IPS-18c (cell line): ENCODE results near the gene GALNT6.

ENCODE experiments used
- H3K4me3 ChIP-seq: 2 replicates; pipeline ENCODE4 v1.7.0; 2013; ENCODE audit warnings: low read depth, mild to moderate bottlenecking, low read length, moderate library complexity; ENCODE audit not compliant: insufficient read depth
- H3K9me3 ChIP-seq: one replicate; pipeline ENCODE4 v1.6.1; 2013; ENCODE audit warnings: mild to moderate bottlenecking, low read length, moderate library complexity; ENCODE audit not compliant: control insufficient read depth, insufficient read depth

Gene GALNT6

GRCh38 chr12:51413149-51413548, 21.9 kb upstream of the GALNT6 start:
- H3K9me3 ChIP-seq = peaks cover 2% of the 10 kb centered on the region
- H3K4me3 ChIP-seq = no peak overlapping the region

- peaks cover 2% of the 10 kb centered on the region for H3K9me3 ChIP-seq
Measured at GRCh38 chr12:51409846-51410245, 18.6 kb upstream of the GALNT6 start.

GRCh38 chr12:51407604-51408003, 16.4 kb upstream of the GALNT6 start:
- Histone ChIP-seq H3K9me3 (peaks cover 2% of the 10 kb centered on the region), H3K4me3 (no peak overlapping the region)

More at GRCh38 chr12:51409846-51410245, 18.6 kb upstream of the GALNT6 start:
- H3K4me3 ChIP-seq = no peak overlapping the region

DNA sequence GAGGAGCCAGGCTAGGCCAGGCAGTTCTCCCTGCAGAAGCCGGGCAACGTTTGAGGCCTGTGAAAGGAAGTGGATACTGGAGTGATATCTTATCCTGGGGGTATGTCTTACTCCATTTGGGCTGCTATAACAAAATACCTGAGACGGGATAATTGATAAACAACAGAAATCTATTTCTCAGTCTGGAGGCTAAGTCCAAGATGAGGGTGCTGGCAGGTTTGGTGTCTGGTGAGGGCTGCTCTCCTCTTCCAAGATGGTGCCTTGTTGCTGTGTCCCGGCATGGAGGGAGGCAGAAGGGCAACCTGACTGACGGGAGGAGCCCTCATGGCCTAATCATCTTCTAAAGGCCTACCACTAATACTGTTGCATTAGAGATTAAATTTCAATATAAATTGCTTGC, 15.7 kb upstream of the GALNT6 start:
- H3K4me3 ChIP-seq = no peak overlapping the region
- H3K9me3 ChIP-seq = peaks cover 2% of the 10 kb centered on the region

DNA sequence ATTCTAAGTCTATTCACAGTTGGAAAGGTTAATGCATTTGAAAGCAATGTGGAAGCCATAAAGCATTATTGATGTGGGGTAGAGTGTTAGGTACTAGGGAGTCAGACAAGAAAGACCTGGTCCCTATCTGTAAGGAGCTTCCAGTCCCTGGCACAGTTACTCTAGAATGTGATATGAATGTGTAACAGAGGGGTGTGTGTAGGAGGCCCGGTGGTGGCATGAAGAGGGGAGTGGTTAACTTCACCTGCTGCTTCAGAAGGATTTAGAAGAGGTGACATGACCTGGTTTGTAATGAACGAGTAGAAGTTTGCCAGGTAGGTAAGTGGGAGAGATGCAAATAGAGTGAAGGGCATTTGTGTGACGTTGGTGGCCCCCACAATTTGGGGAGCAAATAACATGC, 15.1 kb upstream of the GALNT6 start:
- H3K9me3 ChIP-seq = peaks cover 2% of the 10 kb centered on the region
- H3K4me3 ChIP-seq = no peak overlapping the region

GRCh38 chr12:51405801-51406207, 14.6 kb upstream of the GALNT6 start:
- Histone ChIP-seq H3K4me3 (no peak overlapping the region), H3K9me3 (peaks cover 2% of the 10 kb centered on the region)

DNA sequence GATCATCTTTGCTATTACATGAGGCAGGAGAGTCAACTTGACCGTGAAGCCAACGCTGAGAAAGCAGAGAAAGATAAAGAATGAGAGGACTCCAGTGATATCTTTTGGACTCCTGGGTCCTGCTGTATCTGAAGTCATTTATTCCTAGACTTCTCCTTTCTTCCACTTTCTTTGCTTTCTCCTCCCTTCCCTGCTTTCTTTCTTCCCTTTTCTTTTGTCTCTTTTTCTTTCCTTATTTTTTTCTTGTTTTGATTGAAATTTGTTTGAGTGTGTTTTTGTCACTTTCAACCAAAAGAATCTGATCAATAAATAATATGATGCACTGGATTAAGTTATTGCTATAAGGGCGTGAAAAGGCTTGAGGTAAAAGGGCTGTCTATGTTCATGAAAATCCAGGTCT, 13.4 kb upstream of the GALNT6 start:
- Histone ChIP-seq H3K4me3 (no peak overlapping the region), H3K9me3 (peaks cover 2% of the 10 kb centered on the region)

- Histone ChIP-seq H3K9me3 (no peaks in the 10 kb centered on the region), H3K4me3 (no peak overlapping the region)
Measured at GRCh38 chr12:51403681-51404136, 12.5 kb upstream of the GALNT6 start.

DNA sequence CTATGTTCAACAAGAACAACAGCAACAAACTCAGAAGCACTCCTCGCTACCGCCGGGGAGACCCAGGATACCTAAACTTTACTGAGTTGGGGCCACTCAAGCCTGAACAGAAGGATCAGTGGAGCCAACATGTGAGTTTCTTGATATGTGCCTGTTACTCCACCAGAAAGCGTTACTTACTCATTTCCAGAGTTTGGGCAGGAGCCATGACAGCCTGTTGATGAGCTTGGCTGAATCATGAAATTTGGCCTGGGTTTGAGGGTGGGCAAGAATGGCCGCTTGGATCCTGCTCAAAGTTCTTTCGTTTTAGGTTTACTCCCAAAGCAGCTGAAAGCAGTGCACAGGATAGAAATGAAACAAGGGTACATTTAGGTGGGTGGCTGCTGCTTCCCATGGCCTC, 12.0 kb upstream of the GALNT6 start:
- H3K9me3 ChIP-seq = no peaks in the 10 kb centered on the region
- H3K4me3 ChIP-seq = no peak overlapping the region

DNA sequence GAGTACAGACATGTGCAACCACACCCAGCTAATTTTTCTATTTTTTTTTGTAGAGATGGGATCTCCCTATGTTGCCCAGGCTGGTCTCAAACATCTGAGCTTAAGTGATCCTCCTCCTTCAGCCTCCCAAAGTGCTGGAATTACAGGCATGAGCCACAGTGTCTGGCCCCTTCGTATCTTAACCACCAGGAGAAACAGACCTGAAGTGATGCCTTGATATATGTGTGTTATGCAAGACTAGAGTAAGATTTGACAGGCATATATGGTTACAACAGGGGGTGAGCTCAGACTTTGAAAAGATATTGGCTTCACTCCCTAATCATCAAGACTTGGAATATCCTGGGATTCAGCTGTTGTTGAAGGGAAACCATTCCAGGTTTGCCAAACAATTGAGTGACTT, 10.7 kb upstream of the GALNT6 start:
- Histone ChIP-seq H3K4me3 (no peak overlapping the region), H3K9me3 (no peaks in the 10 kb centered on the region)

GRCh38 chr12:51401486-51401885, 10.3 kb upstream of the GALNT6 start:
- H3K9me3 ChIP-seq = no peaks in the 10 kb centered on the region
- no peak overlapping the region for H3K4me3 ChIP-seq

DNA sequence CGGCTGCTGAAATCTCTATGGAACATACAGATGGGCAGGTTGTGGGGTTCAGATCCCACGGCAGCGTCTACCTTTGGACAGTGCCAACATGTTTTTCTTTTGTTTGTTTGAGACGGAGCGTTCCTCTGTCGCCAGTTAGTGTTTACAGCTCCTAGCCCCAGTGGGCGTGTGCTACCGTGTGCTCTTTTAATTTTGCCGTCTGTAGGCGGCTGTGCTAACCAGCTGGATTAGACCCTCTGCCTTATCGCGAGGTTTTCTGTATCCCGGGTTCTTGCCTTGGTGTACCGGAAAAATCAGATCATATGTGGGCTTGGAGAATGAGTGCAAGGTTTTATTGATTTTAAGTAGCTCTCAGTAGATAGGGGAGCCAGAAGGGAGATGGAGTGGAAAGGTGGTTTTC, 9.8 kb upstream of the GALNT6 start:
- no peaks in the 10 kb centered on the region for H3K9me3 ChIP-seq
- no peak overlapping the region for H3K4me3 ChIP-seq

DNA sequence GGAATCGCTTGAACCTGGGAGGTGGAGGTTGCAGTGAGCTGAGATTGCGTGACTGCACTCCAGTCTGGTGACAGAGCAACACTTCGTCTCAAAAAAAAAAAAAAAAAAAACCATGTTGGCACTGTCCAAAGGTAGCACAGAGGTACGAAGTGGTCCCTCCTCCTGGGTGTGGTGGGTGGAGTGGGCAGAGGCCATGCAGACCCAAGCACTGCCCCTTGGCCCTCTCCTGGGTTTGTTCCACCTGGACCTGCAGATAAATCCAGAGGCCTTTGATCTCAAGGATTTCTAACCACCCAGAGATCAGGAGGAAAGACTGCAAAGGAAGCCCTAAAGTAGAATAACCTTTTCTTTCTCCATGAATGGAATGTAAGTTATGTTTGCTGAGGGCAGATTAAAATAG, 8.7 kb upstream of the GALNT6 start:
- Histone ChIP-seq H3K9me3 (no peaks in the 10 kb centered on the region), H3K4me3 (no peak overlapping the region)

- no peaks in the 10 kb centered on the region for H3K9me3 ChIP-seq
Measured at GRCh38 chr12:51397670-51398069, 6.5 kb upstream of the GALNT6 start.

GRCh38 chr12:51395283-51396230, 4.4 kb upstream of the GALNT6 start:
- Histone ChIP-seq H3K4me3 (no peak overlapping the region), H3K9me3 (no peaks in the 10 kb centered on the region)

More at GRCh38 chr12:51397670-51398069, 6.5 kb upstream of the GALNT6 start:
- no peak overlapping the region for H3K4me3 ChIP-seq

- Histone ChIP-seq H3K4me3 (no peak overlapping the region), H3K9me3 (no peaks in the 10 kb centered on the region)
Measured at GRCh38 chr12:51393676-51394545, 2.7 kb upstream of the GALNT6 start.

DNA sequence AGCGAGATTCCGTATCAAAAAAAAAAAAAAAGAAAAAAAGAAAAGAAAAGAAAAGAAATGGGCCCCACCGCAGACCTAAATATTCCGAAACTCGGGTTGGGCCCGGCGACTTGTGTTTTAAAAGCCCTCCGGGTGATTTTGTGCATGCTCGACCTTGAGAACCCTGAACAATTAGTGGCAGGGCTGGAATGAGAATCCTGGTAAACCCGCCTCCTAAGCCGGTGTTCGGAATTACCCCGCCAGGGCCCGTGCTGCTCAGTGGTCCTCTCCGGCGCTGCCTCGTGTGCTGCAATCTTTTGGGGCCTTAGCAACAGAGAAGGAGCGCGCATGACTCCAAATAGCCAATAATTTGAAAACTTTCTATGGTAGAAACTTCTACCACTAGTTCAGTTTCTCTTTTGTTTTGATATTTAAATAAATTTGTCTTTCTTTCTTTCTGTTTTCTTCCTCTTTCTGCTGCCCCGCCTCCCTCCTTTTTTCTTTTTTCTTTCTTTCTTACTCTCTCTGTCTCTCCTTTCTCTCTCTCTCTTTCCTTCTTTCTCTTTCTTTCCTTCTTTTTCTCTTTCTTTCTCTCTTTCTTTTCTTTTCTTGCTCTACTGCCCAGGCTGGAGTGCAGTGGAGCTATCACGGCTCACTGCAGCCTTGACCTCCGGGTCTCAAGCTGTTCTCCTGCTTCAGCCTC, 1.5 kb upstream of the GALNT6 start:
- no peaks in the 10 kb centered on the region for H3K9me3 ChIP-seq
- H3K4me3 ChIP-seq = peak overlapping the region; percentile 87; the same call in 1 of the 2 replicates
